Osteocyte (in vitro differentiated cells): ENCODE measurements around the gene CLIP1. TPM values are rescaled to one million over a fixed set of nuclear protein-coding genes. Genes with fewer than 3 reads are reported as not detected.

Experiments
- DNase-seq: peaks from one replicate; pipeline ENCODE4 v3.0.0; 2021; ENCODE audit warnings: mixed read lengths; ENCODE audit not compliant: unreplicated experiment; ENCODE audit errors: extremely low spot score
- H3K27ac Mint-ChIP-seq: one replicate; pipeline ENCODE4 v1.8.0; 2021; ENCODE audit warnings: mild to moderate bottlenecking, mixed read lengths; ENCODE audit not compliant: unreplicated experiment
- H3K27me3 Mint-ChIP-seq: one replicate; pipeline ENCODE4 v1.8.0; 2021; ENCODE audit warnings: mixed read lengths; ENCODE audit not compliant: unreplicated experiment
- H3K36me3 Mint-ChIP-seq: one replicate; pipeline ENCODE4 v1.8.0; 2021; ENCODE audit warnings: mixed read lengths; ENCODE audit not compliant: unreplicated experiment
- H3K4me1 Mint-ChIP-seq: one replicate; pipeline ENCODE4 v1.8.0; 2021; ENCODE audit warnings: mixed read lengths; ENCODE audit not compliant: unreplicated experiment
- H3K4me3 Mint-ChIP-seq: one replicate; pipeline ENCODE4 v1.8.0; 2021; ENCODE audit warnings: mild to moderate bottlenecking, moderate library complexity, mixed read lengths; ENCODE audit not compliant: unreplicated experiment
- H3K9me3 Mint-ChIP-seq: one replicate; pipeline ENCODE4 v1.8.0; 2021; ENCODE audit warnings: mixed read lengths; ENCODE audit not compliant: unreplicated experiment
- total RNA-seq: library from RNA; stranded (reverse); gene quantifications from 2 replicates; pipeline ENCODE4 v1.2.1, GENCODE V29; 2021
- TF ChIP-seq, protein P1 (sequence below): fragments of 200-600 bp; sonication (generic); IDR thresholded peaks from 2 replicates; pipeline ENCODE4 v1.5.0; 2021; ENCODE audit warnings: antibody characterized with exemption, mild to moderate bottlenecking, moderate library complexity

Gene CLIP1
- total RNA-seq, 1 donor from 2014 or later: 100.0 TPM

- Mint-ChIP-seq H3K9me3 (peaks cover 5% of the 10 kb centered on the region), H3K27ac (no peak overlapping the region), H3K4me1 (no peaks in the 10 kb centered on the region), H3K4me3 (no peak overlapping the region), H3K27me3 (no peaks in the 10 kb centered on the region), H3K36me3 (peaks cover 46% of the 10 kb centered on the region)
- TF ChIP-seq, protein P1, sequence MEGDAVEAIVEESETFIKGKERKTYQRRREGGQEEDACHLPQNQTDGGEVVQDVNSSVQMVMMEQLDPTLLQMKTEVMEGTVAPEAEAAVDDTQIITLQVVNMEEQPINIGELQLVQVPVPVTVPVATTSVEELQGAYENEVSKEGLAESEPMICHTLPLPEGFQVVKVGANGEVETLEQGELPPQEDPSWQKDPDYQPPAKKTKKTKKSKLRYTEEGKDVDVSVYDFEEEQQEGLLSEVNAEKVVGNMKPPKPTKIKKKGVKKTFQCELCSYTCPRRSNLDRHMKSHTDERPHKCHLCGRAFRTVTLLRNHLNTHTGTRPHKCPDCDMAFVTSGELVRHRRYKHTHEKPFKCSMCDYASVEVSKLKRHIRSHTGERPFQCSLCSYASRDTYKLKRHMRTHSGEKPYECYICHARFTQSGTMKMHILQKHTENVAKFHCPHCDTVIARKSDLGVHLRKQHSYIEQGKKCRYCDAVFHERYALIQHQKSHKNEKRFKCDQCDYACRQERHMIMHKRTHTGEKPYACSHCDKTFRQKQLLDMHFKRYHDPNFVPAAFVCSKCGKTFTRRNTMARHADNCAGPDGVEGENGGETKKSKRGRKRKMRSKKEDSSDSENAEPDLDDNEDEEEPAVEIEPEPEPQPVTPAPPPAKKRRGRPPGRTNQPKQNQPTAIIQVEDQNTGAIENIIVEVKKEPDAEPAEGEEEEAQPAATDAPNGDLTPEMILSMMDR: no peak
- peak; percentile 73 for DNase-seq
Measured at GRCh38 chr12:122298071-122298748, 124.3 kb downstream of the CLIP1 start.

- no peak for DNase-seq
- Mint-ChIP-seq H3K27me3 (no peaks in the 10 kb centered on the region), H3K27ac (no peak overlapping the region), H3K4me3 (no peak overlapping the region), H3K4me1 (no peaks in the 10 kb centered on the region), H3K36me3 (peaks cover 43% of the 10 kb centered on the region), H3K9me3 (peaks cover 5% of the 10 kb centered on the region)
- TF ChIP-seq, protein P1: no peak
Measured at GRCh38 chr12:122297494-122297893, 125.0 kb downstream of the CLIP1 start.

DNA sequence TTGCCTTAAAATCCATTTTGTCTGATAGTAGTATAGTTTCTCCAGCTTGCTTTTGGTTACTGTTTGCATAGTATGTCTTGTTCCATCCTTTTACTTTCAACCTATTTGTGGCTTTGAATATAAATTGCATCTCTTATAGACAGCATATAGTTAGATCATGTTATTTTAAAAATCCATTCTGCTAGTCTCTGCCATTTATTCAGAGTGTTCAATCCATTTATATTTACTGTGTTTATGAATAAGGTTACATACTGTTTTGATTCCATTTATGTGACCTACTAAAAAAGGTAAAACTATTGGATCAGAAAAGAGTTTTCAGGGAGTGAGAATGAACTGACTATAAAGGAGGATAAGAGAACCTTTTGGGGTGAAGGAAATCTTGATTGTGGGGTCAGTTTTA lies 126.6 kb downstream of the CLIP1 start:
- Mint-ChIP-seq H3K36me3 (peaks cover 42% of the 10 kb centered on the region), H3K4me3 (no peak overlapping the region), H3K27me3 (no peaks in the 10 kb centered on the region), H3K27ac (no peak overlapping the region), H3K4me1 (no peaks in the 10 kb centered on the region), H3K9me3 (peaks cover 5% of the 10 kb centered on the region)
- TF ChIP-seq, protein P1: no peak
- DNase-seq: no peak

- TF ChIP-seq, protein P1: no peak
- DNase-seq: no peak
- peaks cover 36% of the 10 kb centered on the region for H3K36me3 Mint-ChIP-seq
- H3K27ac Mint-ChIP-seq: no peak overlapping the region
- no peak overlapping the region for H3K4me3 Mint-ChIP-seq
- peaks cover 5% of the 10 kb centered on the region for H3K9me3 Mint-ChIP-seq
- H3K27me3 Mint-ChIP-seq: no peaks in the 10 kb centered on the region
- H3K4me1 Mint-ChIP-seq: peaks cover 5% of the 10 kb centered on the region
Measured at GRCh38 chr12:122293081-122293480, 129.4 kb downstream of the CLIP1 start.

DNA sequence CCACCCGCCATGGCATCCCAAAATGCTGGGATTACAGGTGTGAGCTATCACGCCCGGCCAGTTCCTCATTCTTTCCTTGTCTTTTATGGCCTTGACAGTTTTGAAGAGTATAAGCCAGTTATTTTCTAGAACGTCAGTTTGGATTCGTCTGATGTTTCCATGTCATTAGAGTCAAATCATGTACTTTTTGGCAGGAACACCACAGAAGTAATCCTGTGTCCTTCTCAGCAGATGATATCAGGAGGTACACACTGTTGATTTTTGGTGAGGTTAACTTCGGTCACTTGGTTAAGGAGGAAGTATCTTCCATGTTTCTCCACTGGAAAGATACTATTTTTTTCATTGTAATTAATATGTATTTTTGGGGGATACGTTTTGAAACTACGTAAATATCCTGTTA lies 131.0 kb downstream of the CLIP1 start:
- DNase-seq: no peak
- Mint-ChIP-seq H3K27me3 (no peaks in the 10 kb centered on the region), H3K36me3 (peaks cover 30% of the 10 kb centered on the region), H3K27ac (no peak overlapping the region), H3K4me3 (no peak overlapping the region), H3K4me1 (peaks cover 5% of the 10 kb centered on the region), H3K9me3 (peaks cover 5% of the 10 kb centered on the region)
- TF ChIP-seq, protein P1: no peak
